H9 (cell line): ENCODE measurements around the gene PTPRN2. TPM values are rescaled to one million over a fixed set of nuclear protein-coding genes. Genes with fewer than 3 reads are reported as not detected.

Experiments used
- DNase-seq: peaks from one replicate; pipeline ENCODE4 v3.0.0-alpha.2; 2017
- H2AFZ ChIP-seq: one replicate; pipeline ENCODE4 v1.6.1; 2013; ENCODE audit warnings: mild to moderate bottlenecking, low read length, control low read depth, moderate library complexity
- H2AK5ac ChIP-seq: 2 replicates; pipeline ENCODE4 v1.6.1; 2013; ENCODE audit warnings: low read length, control low read depth, mixed read lengths; ENCODE audit not compliant: insufficient read length
- H2BK120ac ChIP-seq: one replicate; pipeline ENCODE4 v1.6.1; 2013; ENCODE audit warnings: low read depth, mild to moderate bottlenecking, low read length, control low read depth, inconsistent platforms; ENCODE audit not compliant: poor library complexity, severe bottlenecking
- H2BK12ac ChIP-seq: 2 replicates; pipeline ENCODE4 v1.6.1; 2013; ENCODE audit warnings: low read length, control low read depth, mixed read lengths, low read depth; ENCODE audit not compliant: insufficient read length
- H2BK15ac ChIP-seq: 2 replicates; pipeline ENCODE4 v1.6.1; 2013; ENCODE audit warnings: low read depth, low read length, control low read depth
- H2BK20ac ChIP-seq: one replicate; pipeline ENCODE4 v1.6.1; 2013; ENCODE audit warnings: low read depth, mild to moderate bottlenecking, low read length, control low read depth, inconsistent platforms; ENCODE audit not compliant: poor library complexity, severe bottlenecking
- H2BK5ac ChIP-seq: 2 replicates; pipeline ENCODE4 v1.6.1; 2013; ENCODE audit warnings: low read length, control low read depth, mixed read lengths; ENCODE audit not compliant: insufficient read length
- H3K14ac ChIP-seq: 2 replicates; pipeline ENCODE4 v1.6.1; 2013; ENCODE audit warnings: low read length, control low read depth; ENCODE audit not compliant: insufficient read depth
- H3K18ac ChIP-seq: 2 replicates; pipeline ENCODE4 v1.6.1; 2013; ENCODE audit warnings: low read depth, mild to moderate bottlenecking, mixed read lengths, low read length, control low read depth; ENCODE audit not compliant: insufficient read length
- H3K23ac ChIP-seq: 2 replicates; pipeline ENCODE4 v1.6.1; 2013; ENCODE audit warnings: low read length, control low read depth, mixed read lengths, low read depth; ENCODE audit not compliant: insufficient read length
- H3K23me2 ChIP-seq: 2 replicates; pipeline ENCODE4 v1.6.1; 2013; ENCODE audit warnings: low read depth, mild to moderate bottlenecking, mixed read lengths, low read length, control low read depth; ENCODE audit not compliant: insufficient read length, poor library complexity, severe bottlenecking
- H3K27ac ChIP-seq: 2 replicates; pipeline ENCODE4 v1.5.1; 2013; ENCODE audit warnings: low read length, control low read depth, mixed read lengths, low read depth; ENCODE audit not compliant: insufficient read length
- H3K27me3 ChIP-seq: 2 replicates; pipeline ENCODE4 v1.6.1; 2013; ENCODE audit warnings: low read length, control low read depth, inconsistent platforms; ENCODE audit not compliant: insufficient read depth
- H3K4ac ChIP-seq: 2 replicates; pipeline ENCODE4 v1.6.1; 2013; ENCODE audit warnings: low read depth, mild to moderate bottlenecking, control low read depth, inconsistent platforms, low read length, moderate library complexity
- H3K4me1 ChIP-seq: 2 replicates; pipeline ENCODE4 v1.6.1; 2013; ENCODE audit warnings: low read length, control low read depth, inconsistent platforms; ENCODE audit not compliant: insufficient read depth
- H3K4me2 ChIP-seq: 2 replicates; pipeline ENCODE4 v1.6.1; 2013; ENCODE audit warnings: low read length, control low read depth, mixed read lengths; ENCODE audit not compliant: insufficient read length, insufficient read depth
- H3K56ac ChIP-seq: 2 replicates; pipeline ENCODE4 v1.6.1; 2013; ENCODE audit warnings: low read depth, mild to moderate bottlenecking, mixed read lengths, low read length, control low read depth; ENCODE audit not compliant: insufficient read length
- H3K79me1 ChIP-seq: 2 replicates; pipeline ENCODE4 v1.6.1; 2013; ENCODE audit warnings: low read depth, mild to moderate bottlenecking, moderate library complexity, low read length, control low read depth, inconsistent platforms; ENCODE audit not compliant: insufficient read depth, poor library complexity, severe bottlenecking
- H3K79me2 ChIP-seq: 2 replicates; pipeline ENCODE4 v1.6.1; 2013; ENCODE audit warnings: low read length, control low read depth, inconsistent platforms; ENCODE audit not compliant: insufficient read depth
- H3K9ac ChIP-seq: 2 replicates; pipeline ENCODE4 v1.6.1; 2013; ENCODE audit warnings: low read length, control low read depth, mixed read lengths; ENCODE audit not compliant: insufficient read length; ENCODE audit errors: extremely low read depth
- H3K9me3 ChIP-seq: one replicate; pipeline ENCODE4 v1.6.1; 2013; ENCODE audit warnings: low read depth, low read length, inconsistent platforms; ENCODE audit not compliant: control insufficient read depth
- H3T11ph ChIP-seq: one replicate; pipeline ENCODE4 v1.6.1; 2013; ENCODE audit warnings: mild to moderate bottlenecking, low read length, control low read depth, inconsistent platforms
- H4K20me1 ChIP-seq: one replicate; pipeline ENCODE4 v1.6.1; 2013; ENCODE audit not compliant: control insufficient read depth, insufficient read length, insufficient read depth
- H4K5ac ChIP-seq: 2 replicates; pipeline ENCODE4 v1.6.1; 2013; ENCODE audit warnings: low read depth, mild to moderate bottlenecking, mixed read lengths, low read length, control low read depth; ENCODE audit not compliant: insufficient read length
- H4K8ac ChIP-seq: replicated peaks from 2 replicates; pipeline ENCODE4 v1.6.1; 2013; ENCODE audit warnings: low read length, control low read depth, mixed read lengths, low read depth; ENCODE audit not compliant: insufficient read length
- H4K91ac ChIP-seq: 2 replicates; pipeline ENCODE4 v1.6.1; 2013; ENCODE audit warnings: low read depth, mild to moderate bottlenecking, moderate library complexity, mixed read lengths, low read length, control low read depth; ENCODE audit not compliant: insufficient read length
- H3K27ac Mint-ChIP-seq, 3 experiments: 2 replicates in 2 of 3; 3 replicates in 1 of 3; pipeline ENCODE4 v1.8.0; 2020 to 2021; ENCODE audit warnings: mixed read lengths in 3 of 3, mild to moderate bottlenecking in 1 of 3, moderate library complexity in 1 of 3
- H3K27me3 Mint-ChIP-seq: 2 replicates; pipeline ENCODE4 v1.8.0; 2021; ENCODE audit warnings: low read depth, mild to moderate bottlenecking, moderate library complexity, mixed read lengths
- H3K36me3 Mint-ChIP-seq, 3 experiments: 2 replicates in 2 of 3; 3 replicates in 1 of 3; pipeline ENCODE4 v1.8.0; 2020 to 2021; ENCODE audit warnings: low read depth in 3 of 3, mixed read lengths in 3 of 3; ENCODE audit not compliant: insufficient read depth in 1 of 3
- H3K4me1 Mint-ChIP-seq, 2 experiments: 2 replicates each; pipeline ENCODE4 v1.8.0; 2020; ENCODE audit warnings: mixed read lengths in 2 of 2
- H3K4me3 Mint-ChIP-seq, 2 experiments: 2 replicates in 1 of 2; 3 replicates in 1 of 2; pipeline ENCODE4 v1.8.0; 2020 to 2021; ENCODE audit warnings: mild to moderate bottlenecking in 2 of 2, mixed read lengths in 2 of 2, moderate library complexity in 1 of 2
- H3K9me3 Mint-ChIP-seq, 2 experiments: 2 replicates in 1 of 2; 3 replicates in 1 of 2; pipeline ENCODE4 v1.8.0; 2020; ENCODE audit warnings: mild to moderate bottlenecking in 2 of 2, mixed read lengths in 2 of 2, moderate library complexity in 1 of 2
- CTCF ChIP-seq: fragments of 200-600 bp; sonication (generic); conservative IDR thresholded peaks from 3 replicates; pipeline ENCODE4 v1.8.0; 2021; ENCODE audit warnings: antibody characterized with exemption, mild to moderate bottlenecking
- WGBS: extraction: QIAGEN DNeasy Blood & Tissue Kit; methylation state at CpG from one replicate; pipeline ENCODE4 v1.1.7; 2013; ENCODE audit warnings: missing lambda C conversion rate, low lambda C conversion rate, mixed read lengths; ENCODE audit not compliant: insufficient read length; ENCODE audit errors: extremely low coverage; 5-methylcytosine and 5-hydroxymethylcytosine counted together
- total RNA-seq: library from RNA; stranded (reverse); gene quantifications from 2 replicates; pipeline ENCODE4 v1.2.1, GENCODE V29; 2021

Gene PTPRN2
- total RNA-seq, 1 experiment from 2014 or later = 5.2 TPM

GRCh38 chr7:157817944-157818700 is 769.5 kb downstream of the PTPRN2 start:
- Mint-ChIP-seq H3K36me3 (no peaks in the 10 kb centered on the region; a peak in 1 of 7 replicates), H3K9me3 (peaks cover 0 to 2% of the 10 kb centered on the region in 2 experiments; a peak in 2 of 5 replicates), H3K4me1 (peaks cover 2 to 7% of the 10 kb centered on the region in 2 experiments; a peak in 3 of 4 replicates), H3K4me3 (no peak overlapping the region; a peak in 1 of 5 replicates), H3K27me3 (no peaks in the 10 kb centered on the region; the same call in 1 of the 2 replicates), H3K27ac (peak overlapping the region in 2 of 3 experiments; percentile 4 to 10; a peak in 2 of 7 replicates)
- WGBS = no CpG with 5 or more reads among the region's 13 CpGs
- H4K91ac ChIP-seq = no peak overlapping the region
- H3K14ac ChIP-seq = no peak overlapping the region
- H3K27ac ChIP-seq = no peak overlapping the region
- H2BK20ac ChIP-seq = no peak overlapping the region
- no peaks in the 10 kb centered on the region; the same call in 1 of the 2 replicates for H3K4me1 ChIP-seq
- no peak overlapping the region for H3K18ac ChIP-seq
- H3K56ac ChIP-seq = no peak overlapping the region
- H2AK5ac ChIP-seq = no peak overlapping the region
- no peak overlapping the region for H2BK12ac ChIP-seq
- no peaks in the 10 kb centered on the region for H3K9me3 ChIP-seq
- DNase-seq = no peak
- H2BK15ac ChIP-seq = no peak overlapping the region
- no peak overlapping the region for H2BK5ac ChIP-seq
- H3K9ac ChIP-seq = no peak overlapping the region
- H3K23me2 ChIP-seq = no peaks in the 10 kb centered on the region
- H3K4ac ChIP-seq = no peak overlapping the region
- no peak overlapping the region for H2BK120ac ChIP-seq
- no peak overlapping the region for H3K4me2 ChIP-seq
- no peaks in the 10 kb centered on the region for H4K20me1 ChIP-seq
- peak overlapping the region; percentile 14 for H4K8ac ChIP-seq
- no peaks in the 10 kb centered on the region for H3K79me1 ChIP-seq
- TF ChIP-seq CTCF = no peak
- no peak overlapping the region for H3K23ac ChIP-seq
- H3K27me3 ChIP-seq = no peaks in the 10 kb centered on the region; the same call in 1 of the 2 replicates
- no peak overlapping the region for H3T11ph ChIP-seq
- no peak overlapping the region for H4K5ac ChIP-seq
- H3K79me2 ChIP-seq = no peaks in the 10 kb centered on the region
- H2AFZ ChIP-seq = no peak overlapping the region
